ENCODE results near the gene PPP6C. TPM values are rescaled to one million over a fixed set of nuclear protein-coding genes. Genes with fewer than 3 reads are reported as not detected.

The PPP6C gene
- total and polyA plus RNA-seq, 2 of the 13 experiments (the other 11 are each of a cell fraction or from before 2014, with no cell fraction given), result 18.5 to 20.9 TPM

DNA sequence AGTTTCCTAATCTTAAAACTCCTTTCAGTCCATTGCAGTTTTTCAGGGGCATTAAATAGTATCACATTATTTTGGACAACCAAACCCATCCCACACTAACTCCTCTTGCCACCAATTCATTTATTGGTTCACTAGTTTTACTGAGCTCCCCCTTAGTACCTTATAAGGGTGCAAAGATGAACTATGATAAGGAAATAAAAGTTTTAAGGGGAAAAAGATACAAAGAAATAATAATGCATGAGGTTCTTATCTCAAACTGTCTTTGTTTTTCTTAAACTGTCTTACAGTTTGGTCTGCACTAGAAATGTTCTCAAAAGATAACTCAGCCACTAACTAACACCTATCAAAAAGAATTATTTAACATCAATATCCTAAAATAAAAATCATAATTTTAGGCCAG is 54.6 kb downstream of the PPP6C start:
- ATAC-seq (no peak), DNase-seq (ENCODE audit: low spot score) (no peak), FAIRE-seq (no peak)
- TF ChIP-seq PAWR (CRISPR knock-in tag; IDR thresholded peaks at IDR 0.05; ENCODE audit: borderline replicate concordance), result no peak
- TF ChIP-seq, protein P1, sequence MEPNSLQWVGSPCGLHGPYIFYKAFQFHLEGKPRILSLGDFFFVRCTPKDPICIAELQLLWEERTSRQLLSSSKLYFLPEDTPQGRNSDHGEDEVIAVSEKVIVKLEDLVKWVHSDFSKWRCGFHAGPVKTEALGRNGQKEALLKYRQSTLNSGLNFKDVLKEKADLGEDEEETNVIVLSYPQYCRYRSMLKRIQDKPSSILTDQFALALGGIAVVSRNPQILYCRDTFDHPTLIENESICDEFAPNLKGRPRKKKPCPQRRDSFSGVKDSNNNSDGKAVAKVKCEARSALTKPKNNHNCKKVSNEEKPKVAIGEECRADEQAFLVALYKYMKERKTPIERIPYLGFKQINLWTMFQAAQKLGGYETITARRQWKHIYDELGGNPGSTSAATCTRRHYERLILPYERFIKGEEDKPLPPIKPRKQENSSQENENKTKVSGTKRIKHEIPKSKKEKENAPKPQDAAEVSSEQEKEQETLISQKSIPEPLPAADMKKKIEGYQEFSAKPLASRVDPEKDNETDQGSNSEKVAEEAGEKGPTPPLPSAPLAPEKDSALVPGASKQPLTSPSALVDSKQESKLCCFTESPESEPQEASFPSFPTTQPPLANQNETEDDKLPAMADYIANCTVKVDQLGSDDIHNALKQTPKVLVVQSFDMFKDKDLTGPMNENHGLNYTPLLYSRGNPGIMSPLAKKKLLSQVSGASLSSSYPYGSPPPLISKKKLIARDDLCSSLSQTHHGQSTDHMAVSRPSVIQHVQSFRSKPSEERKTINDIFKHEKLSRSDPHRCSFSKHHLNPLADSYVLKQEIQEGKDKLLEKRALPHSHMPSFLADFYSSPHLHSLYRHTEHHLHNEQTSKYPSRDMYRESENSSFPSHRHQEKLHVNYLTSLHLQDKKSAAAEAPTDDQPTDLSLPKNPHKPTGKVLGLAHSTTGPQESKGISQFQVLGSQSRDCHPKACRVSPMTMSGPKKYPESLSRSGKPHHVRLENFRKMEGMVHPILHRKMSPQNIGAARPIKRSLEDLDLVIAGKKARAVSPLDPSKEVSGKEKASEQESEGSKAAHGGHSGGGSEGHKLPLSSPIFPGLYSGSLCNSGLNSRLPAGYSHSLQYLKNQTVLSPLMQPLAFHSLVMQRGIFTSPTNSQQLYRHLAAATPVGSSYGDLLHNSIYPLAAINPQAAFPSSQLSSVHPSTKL (CRISPR knock-in tag; IDR thresholded peaks at IDR 0.05), result no peak
- no peak for TF ChIP-seq NFIC (IDR thresholded peaks at IDR 0.05; ENCODE audit: low read length)
- TF ChIP-seq, protein P2, sequence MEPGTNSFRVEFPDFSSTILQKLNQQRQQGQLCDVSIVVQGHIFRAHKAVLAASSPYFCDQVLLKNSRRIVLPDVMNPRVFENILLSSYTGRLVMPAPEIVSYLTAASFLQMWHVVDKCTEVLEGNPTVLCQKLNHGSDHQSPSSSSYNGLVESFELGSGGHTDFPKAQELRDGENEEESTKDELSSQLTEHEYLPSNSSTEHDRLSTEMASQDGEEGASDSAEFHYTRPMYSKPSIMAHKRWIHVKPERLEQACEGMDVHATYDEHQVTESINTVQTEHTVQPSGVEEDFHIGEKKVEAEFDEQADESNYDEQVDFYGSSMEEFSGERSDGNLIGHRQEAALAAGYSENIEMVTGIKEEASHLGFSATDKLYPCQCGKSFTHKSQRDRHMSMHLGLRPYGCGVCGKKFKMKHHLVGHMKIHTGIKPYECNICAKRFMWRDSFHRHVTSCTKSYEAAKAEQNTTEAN (CRISPR knock-in tag; conservative IDR thresholded peaks at IDR 0.05), result no peak
- peaks cover 3% of the 10 kb centered on the region for H3K79me2 ChIP-seq (ENCODE audit: insufficient read depth, low read length)
- CTCF ChIA-PET (ENCODE audit: low intra/inter-chr PET ratio, low total read pairs), result no interaction called here
- no peaks in the 10 kb centered on the region for H3K27me3 ChIP-seq (ENCODE audit: control insufficient read depth in 1 of 2, insufficient read depth in 2 of 2, low read length in 2 of 2)
- no peaks in the 10 kb centered on the region for H3K9me3 ChIP-seq (ENCODE audit: low read length)
- no peak overlapping the region for H2AFZ ChIP-seq (ENCODE audit: low read length)
- in situ Hi-C loops (cut with HindIII; ENCODE audit: extremely low pct_ligation_motif_present, low pct_unique_long_range_greater_than_20kb) (no loop called here), intact Hi-C loops (cut with micrococcal nuclease; ENCODE audit: unreplicated experiment) (no loop called here)
- H3K4me1 ChIP-seq (ENCODE audit: insufficient read depth, low read length), result no peaks in the 10 kb centered on the region
- H3K27ac ChIP-seq (ENCODE audit: extremely low read length, insufficient read depth, low read length), result no peak overlapping the region
- POLR2A ChIA-PET, result no interaction called here
- H4K20me1 ChIP-seq (ENCODE audit: insufficient read depth, low read length), result no peaks in the 10 kb centered on the region
- BruUV-seq (replicated peaks), result no TSS peak
- H3K4me3 ChIP-seq (replicated peaks in 1 of 3; ENCODE audit: insufficient read depth in 1 of 3, low read depth in 2 of 3, low read length in 3 of 3), result no peak overlapping the region
- no peaks in the 10 kb centered on the region for H3K36me3 ChIP-seq (replicated peaks in 1 of 2; ENCODE audit: control insufficient read depth in 1 of 2, insufficient read depth in 2 of 2, low read length in 2 of 2)
- H3K4me2 ChIP-seq (ENCODE audit: low read depth, low read length), result no peak overlapping the region
- H3K9ac ChIP-seq (ENCODE audit: insufficient read depth, low read depth, low read length), result no peak overlapping the region
